Heart left ventricle (tissue), 13 donors: ENCODE data around the gene TMEM258.

Source experiments
- POLR2A ChIP-seq, 2 donors: fragments of 450-650 bp; IDR thresholded peaks; one replicate each; pipeline ENCODE4 v1.6.1; 2017; ENCODE audit warnings: antibody characterized with exemption in 2 of 2, mild to moderate bottlenecking in 2 of 2, moderate library complexity in 2 of 2
- TF ChIP-seq, protein P1 (sequence below), 12 donors: fragments of 200-600 bp; sonication (generic) in 4 of 12; IDR thresholded peaks; one replicate each; pipeline versions ENCODE4 v1.5.0 to v1.8.0; 2018 to 2022; ENCODE audit warnings: antibody characterized with exemption in 12 of 12, mild to moderate bottlenecking in 5 of 12
- donor health status: ischemic (EF 13 %, LVEDD 7.1; RV severe dilation, severe dysfunction).
- donor health status: DM: no; HTN: yes; CAD: no.
- donor health status: DM: no; HTN: no; CAD: no.
- donor health status: ischemic (EF 25% LVEDD 6.9; RV normal size, moderate dysfunction).
- donor health status: ischemic (EF 25% LVEDD 5.7; RV mildly dilated, moderate dysfunction).
- donor health status: ischemic (EF 35%, LVEDD 5.7; RV mildly dilated, moderate dysfunction).
- donor health status: nonischemic (EF 11% LVEDD 7.7; RV severe dilation, severe dysfunction).
- donor health status: DM: yes; HTN: yes; CAD: no.
- donor health status: PGD.
- donor health status: ischemic (EF 29% LVEDD 5.4; RV normal size, mild dysfunction).
- donor health status: nonischemic (EF 23%, LVEDD 6.1; RV moderate dilation, normal function).

DNA sequence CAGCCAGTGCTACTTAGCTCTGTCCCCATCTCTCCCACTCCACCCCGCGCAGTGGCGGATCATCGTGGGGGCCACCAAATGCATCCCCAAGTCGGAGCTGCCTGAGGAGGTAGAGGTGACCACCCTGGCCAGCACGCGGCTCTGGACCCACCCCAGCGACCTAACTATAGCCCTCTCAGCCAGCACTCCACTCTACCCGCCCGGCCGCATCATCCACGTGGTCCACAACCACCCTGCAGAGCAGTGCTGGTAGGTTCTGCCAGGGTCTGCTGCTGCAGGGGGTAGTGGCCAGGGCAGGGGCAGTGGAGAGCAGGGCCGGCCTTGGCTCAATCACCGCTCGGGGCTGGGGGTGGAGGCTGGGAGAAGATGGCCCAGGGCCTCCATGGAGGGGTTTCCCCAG lies 53.0 kb downstream of the TMEM258 start:
- TF ChIP-seq, protein P1, sequence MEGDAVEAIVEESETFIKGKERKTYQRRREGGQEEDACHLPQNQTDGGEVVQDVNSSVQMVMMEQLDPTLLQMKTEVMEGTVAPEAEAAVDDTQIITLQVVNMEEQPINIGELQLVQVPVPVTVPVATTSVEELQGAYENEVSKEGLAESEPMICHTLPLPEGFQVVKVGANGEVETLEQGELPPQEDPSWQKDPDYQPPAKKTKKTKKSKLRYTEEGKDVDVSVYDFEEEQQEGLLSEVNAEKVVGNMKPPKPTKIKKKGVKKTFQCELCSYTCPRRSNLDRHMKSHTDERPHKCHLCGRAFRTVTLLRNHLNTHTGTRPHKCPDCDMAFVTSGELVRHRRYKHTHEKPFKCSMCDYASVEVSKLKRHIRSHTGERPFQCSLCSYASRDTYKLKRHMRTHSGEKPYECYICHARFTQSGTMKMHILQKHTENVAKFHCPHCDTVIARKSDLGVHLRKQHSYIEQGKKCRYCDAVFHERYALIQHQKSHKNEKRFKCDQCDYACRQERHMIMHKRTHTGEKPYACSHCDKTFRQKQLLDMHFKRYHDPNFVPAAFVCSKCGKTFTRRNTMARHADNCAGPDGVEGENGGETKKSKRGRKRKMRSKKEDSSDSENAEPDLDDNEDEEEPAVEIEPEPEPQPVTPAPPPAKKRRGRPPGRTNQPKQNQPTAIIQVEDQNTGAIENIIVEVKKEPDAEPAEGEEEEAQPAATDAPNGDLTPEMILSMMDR (IDR thresholded peaks at IDR 0.05): no peak
- no peak for TF ChIP-seq POLR2A (IDR thresholded peaks at IDR 0.05)
